MCF 10A (cell line): Measurements from ENCODE around the gene STAT5B. TPM values are rescaled to one million over a fixed set of nuclear protein-coding genes. Genes with fewer than 3 reads are reported as not detected.
"Not testable (repeated sequence)": the region's sequence is repeated elsewhere in the genome, so short reads cannot be mapped to it uniquely, and the experiment has no call there.

Source experiments
- BruUV-seq: library from RNA; stranded (reverse); fragments of 400-500 nt; replicated peaks from 2 replicates; lab custom pipeline; 2021; lab: Mats Ljungman, UMichigan
- CTCF ChIA-PET: fragments of 300-600 bp; sonication (Branson Sonifier 250); formaldehyde crosslinking; extraction: SDS; loops from one replicate; lab custom pipeline; 2021; ENCODE audit warnings: antibody characterized with exemption, inconsistent platforms; lab: Yijun Ruan, JAX
- POLR2A ChIA-PET: fragments of 300-600, 350-650 bp; sonication (Branson Sonifier 250); formaldehyde crosslinking; extraction: SDS; loops from one replicate; lab custom pipeline; 2020; ENCODE audit warnings: antibody characterized with exemption, inconsistent platforms; lab: Yijun Ruan, JAX
- DNase-seq: peaks from one replicate; pipeline ENCODE4 v3.0.0-alpha.2; 2018; ENCODE audit not compliant: unreplicated experiment
- H3K27ac Mint-ChIP-seq: one replicate; pipeline ENCODE4 v1.8.0; 2022; ENCODE audit warnings: mild to moderate bottlenecking, low read depth, mixed read lengths; ENCODE audit not compliant: unreplicated experiment
- H3K27me3 Mint-ChIP-seq: one replicate; pipeline ENCODE4 v1.8.0; 2022; ENCODE audit warnings: mixed read lengths; ENCODE audit not compliant: insufficient read depth, unreplicated experiment
- H3K36me3 Mint-ChIP-seq: one replicate; pipeline ENCODE4 v1.8.0; 2022; ENCODE audit warnings: mild to moderate bottlenecking, moderate library complexity, mixed read lengths; ENCODE audit not compliant: insufficient read depth, unreplicated experiment
- H3K4me1 Mint-ChIP-seq: one replicate; pipeline ENCODE4 v1.8.0; 2022; ENCODE audit warnings: mixed read lengths; ENCODE audit not compliant: insufficient read depth, unreplicated experiment
- H3K4me3 Mint-ChIP-seq: one replicate; pipeline ENCODE4 v1.8.0; 2022; ENCODE audit warnings: mild to moderate bottlenecking, moderate library complexity, mixed read lengths; ENCODE audit not compliant: unreplicated experiment
- H3K9me3 Mint-ChIP-seq: one replicate; pipeline ENCODE4 v1.8.0; 2022; ENCODE audit warnings: mixed read lengths; ENCODE audit not compliant: unreplicated experiment
- CTCF ChIP-seq: fragments of 200-600 bp; IDR thresholded peaks from one replicate; pipeline ENCODE4 v1.8.0; 2022; ENCODE audit warnings: antibody characterized with exemption, mild to moderate bottlenecking; ENCODE audit not compliant: unreplicated experiment
- intact Hi-C: fragments of 100-400 bp; cut with micrococcal nuclease; formaldehyde crosslinking; loops from 2 replicates; pipeline ENCODE4 v1.14.1; 2022
- total RNA-seq: library from RNA; stranded (reverse); gene quantifications from 2 replicates; pipeline ENCODE4 v1.2.3, GENCODE V29; 2022

The STAT5B gene
- total RNA-seq, 1 experiment from 2014 or later, result 29.8 TPM

GRCh38 chr17:42304187-42305030 is 28.2 kb upstream of the STAT5B start:
- peaks cover 10% of the 10 kb centered on the region for H3K27me3 Mint-ChIP-seq
- CTCF ChIA-PET, result interaction anchor here (0.5 kb wide), 1 partner anchor 529 kb away, joined by 3 read pairs; the partner anchor contains the start of gene PSME3
- POLR2A ChIA-PET, result no interaction called here
- H3K9me3 Mint-ChIP-seq, result no peaks in the 10 kb centered on the region
- H3K36me3 Mint-ChIP-seq, result peaks cover 4% of the 10 kb centered on the region
- intact Hi-C loops, result no loop called here
- H3K4me1 Mint-ChIP-seq, result no peaks in the 10 kb centered on the region
- H3K27ac Mint-ChIP-seq, result no peak overlapping the region
- BruUV-seq, result no TSS peak
- no peak for TF ChIP-seq CTCF
- no peak overlapping the region for H3K4me3 Mint-ChIP-seq
- no peak for DNase-seq

GRCh38 chr17:42303694-42304093 is 27.5 kb upstream of the STAT5B start:
- DNase-seq, result no peak
- Mint-ChIP-seq H3K27me3 (peaks cover 10% of the 10 kb centered on the region), H3K36me3 (peaks cover 4% of the 10 kb centered on the region), H3K4me3 (no peak overlapping the region), H3K9me3 (no peaks in the 10 kb centered on the region), H3K27ac (no peak overlapping the region), H3K4me1 (no peaks in the 10 kb centered on the region)
- CTCF ChIA-PET, result interaction anchor here (0.5 to 0.7 kb wide), 2 partner anchors 163 to 529 kb away, joined by 3 to 4 read pairs; partner anchors contain the start of gene PSME3
- no TSS peak for BruUV-seq
- TF ChIP-seq CTCF, result no peak
- POLR2A ChIA-PET, result no interaction called here
- intact Hi-C loops, result no loop called here

GRCh38 chr17:42301022-42301421 is 24.8 kb upstream of the STAT5B start:
- no peaks in the 10 kb centered on the region for H3K4me1 Mint-ChIP-seq
- ChIA-PET POLR2A (interaction anchor here (0.7 kb wide), 1 partner anchor 34 kb away, joined by 4 read pairs; no protein-coding TSS in a partner anchor), CTCF (no interaction called here)
- BruUV-seq, result no TSS peak
- H3K36me3 Mint-ChIP-seq, result peaks cover 2% of the 10 kb centered on the region
- H3K27ac Mint-ChIP-seq, result no peak overlapping the region
- intact Hi-C loops, result no loop called here
- H3K9me3 Mint-ChIP-seq, result no peaks in the 10 kb centered on the region
- no peak for TF ChIP-seq CTCF
- peaks cover 10% of the 10 kb centered on the region for H3K27me3 Mint-ChIP-seq
- DNase-seq, result no peak
- H3K4me3 Mint-ChIP-seq, result no peak overlapping the region

GRCh38 chr17:42299913-42300312 is 23.7 kb upstream of the STAT5B start:
- DNase-seq, H3K4me1 Mint-ChIP-seq, H3K4me3 Mint-ChIP-seq, BruUV-seq, H3K9me3 Mint-ChIP-seq, CTCF ChIA-PET, POLR2A ChIA-PET, H3K27ac Mint-ChIP-seq, H3K36me3 Mint-ChIP-seq, intact Hi-C loops: not testable (repeated sequence)
- peaks cover 10% of the 10 kb centered on the region for H3K27me3 Mint-ChIP-seq

GRCh38 chr17:42299361-42299760 is 23.2 kb upstream of the STAT5B start:
- intact Hi-C loops, H3K9me3 Mint-ChIP-seq, H3K4me3 Mint-ChIP-seq, POLR2A ChIA-PET, DNase-seq, CTCF ChIA-PET, BruUV-seq, H3K36me3 Mint-ChIP-seq, H3K27ac Mint-ChIP-seq, H3K4me1 Mint-ChIP-seq: not testable (repeated sequence)
- H3K27me3 Mint-ChIP-seq, result peaks cover 10% of the 10 kb centered on the region

GRCh38 chr17:42297775-42298174 is 21.6 kb upstream of the STAT5B start:
- H3K27me3 Mint-ChIP-seq, result peaks cover 10% of the 10 kb centered on the region
- H3K36me3 Mint-ChIP-seq, BruUV-seq, H3K9me3 Mint-ChIP-seq, H3K4me1 Mint-ChIP-seq, H3K27ac Mint-ChIP-seq, intact Hi-C loops, POLR2A ChIA-PET, H3K4me3 Mint-ChIP-seq, DNase-seq: not testable (repeated sequence)
- CTCF ChIA-PET, result interaction anchor here (0.6 kb wide), 1 partner anchor 33 kb away, joined by 4 read pairs; no protein-coding TSS in a partner anchor
